ENCODE data around the gene OCLN.
"Not testable (repeated sequence)": the region's sequence is repeated elsewhere in the genome, so short reads cannot be mapped to it uniquely, and the experiment has no call there.

Gene OCLN

DNA sequence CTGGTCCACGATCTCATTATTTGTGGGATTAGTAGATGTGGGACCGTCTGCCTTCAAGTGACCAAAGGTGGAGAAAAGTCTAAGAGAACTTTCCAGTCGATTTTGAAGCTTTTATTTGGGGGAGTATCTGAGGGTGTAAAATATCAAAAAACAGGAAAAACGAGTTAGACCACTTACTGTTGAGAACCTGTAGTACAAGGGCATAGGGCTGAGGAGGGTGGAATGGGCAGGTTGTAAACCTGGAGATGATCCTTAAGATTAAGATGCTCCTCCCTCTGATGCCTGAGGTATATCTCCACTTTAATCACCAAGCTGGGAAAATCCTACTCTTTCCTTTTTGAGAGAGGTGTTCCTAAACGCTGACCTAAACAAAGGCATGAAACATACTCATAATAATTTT is 35.4 kb downstream of the OCLN start:
- DNase-seq: no peak

DNA sequence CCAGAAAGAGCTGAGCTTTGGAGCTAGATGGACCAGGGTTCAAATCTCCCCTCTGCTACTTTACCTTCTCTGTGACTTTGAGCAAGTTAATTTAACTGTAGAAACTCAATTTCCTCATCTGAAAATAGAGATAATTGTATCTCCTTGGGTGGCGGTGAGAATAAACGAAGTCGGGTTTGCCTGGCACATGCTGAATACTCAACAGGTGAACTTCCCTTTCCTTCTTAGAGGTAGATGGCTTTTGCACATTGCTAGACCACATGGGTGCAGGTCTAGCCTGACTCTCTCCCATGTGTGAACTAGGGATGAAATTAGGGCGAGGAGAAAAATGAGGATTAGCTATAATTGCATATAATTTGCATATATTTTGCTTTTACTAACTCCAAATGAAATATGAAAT is 36.0 kb downstream of the OCLN start:
- DNase-seq: no peak

DNA sequence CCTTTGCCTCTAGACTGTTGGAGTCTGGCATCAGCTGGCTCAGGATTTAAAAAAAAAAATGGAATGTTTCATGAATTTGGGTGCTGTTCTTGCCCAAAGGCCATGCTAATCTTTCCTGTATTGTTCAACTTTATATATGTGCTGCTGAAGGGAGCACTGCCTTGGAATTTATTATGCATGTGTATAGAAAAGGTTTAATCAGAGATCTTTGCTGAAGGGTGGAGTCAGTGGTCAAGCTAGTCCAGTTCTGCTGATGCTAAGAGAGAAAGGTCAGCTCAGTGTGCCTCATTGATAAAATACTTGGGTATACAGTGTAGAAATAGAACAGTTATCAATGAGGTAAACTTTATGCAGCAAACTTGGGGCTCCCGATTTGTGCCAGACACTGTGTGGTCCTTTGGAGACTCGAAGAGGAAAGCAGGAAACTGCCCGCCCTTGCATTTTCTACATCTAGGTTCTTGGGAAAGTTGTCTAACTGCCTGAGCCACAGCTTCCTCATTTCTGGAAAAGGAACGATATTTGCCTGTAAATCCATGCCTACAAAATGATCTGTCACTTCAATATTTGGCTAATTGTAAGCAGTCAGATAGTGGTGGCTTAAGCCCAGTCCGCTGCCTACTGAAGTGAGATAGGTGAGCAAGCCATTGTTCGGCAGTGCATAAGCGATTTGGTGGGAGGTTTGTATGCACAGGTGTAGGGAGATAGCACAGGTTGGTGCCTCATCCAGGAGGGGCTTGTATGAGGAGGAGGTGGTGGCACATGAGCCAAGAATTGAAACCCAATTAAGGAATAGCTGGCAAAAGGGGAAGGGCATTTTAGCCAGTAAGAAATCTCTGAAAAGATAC is 38.2 kb downstream of the OCLN start:
- DNase-seq: no peak

DNA sequence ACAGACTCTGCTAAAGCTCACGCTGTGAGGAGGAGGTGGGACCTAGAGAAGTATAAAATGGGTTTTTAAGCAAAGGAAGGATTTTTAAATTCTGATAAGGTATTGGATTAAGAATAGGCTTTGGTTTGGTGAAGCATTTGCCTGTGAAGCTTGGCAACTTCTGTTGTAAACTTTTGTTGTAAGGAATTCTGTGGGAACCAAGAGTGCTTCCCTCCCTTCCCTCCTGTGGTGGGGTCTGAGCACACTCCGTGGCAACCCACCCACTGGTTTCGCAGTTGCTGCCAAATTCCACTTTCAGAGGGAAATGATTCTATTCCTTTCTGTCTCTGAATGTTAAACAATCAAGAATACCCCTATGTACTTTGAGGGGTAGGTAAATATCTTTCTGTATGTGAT is 38.8 kb downstream of the OCLN start:
- no peak for DNase-seq

DNA sequence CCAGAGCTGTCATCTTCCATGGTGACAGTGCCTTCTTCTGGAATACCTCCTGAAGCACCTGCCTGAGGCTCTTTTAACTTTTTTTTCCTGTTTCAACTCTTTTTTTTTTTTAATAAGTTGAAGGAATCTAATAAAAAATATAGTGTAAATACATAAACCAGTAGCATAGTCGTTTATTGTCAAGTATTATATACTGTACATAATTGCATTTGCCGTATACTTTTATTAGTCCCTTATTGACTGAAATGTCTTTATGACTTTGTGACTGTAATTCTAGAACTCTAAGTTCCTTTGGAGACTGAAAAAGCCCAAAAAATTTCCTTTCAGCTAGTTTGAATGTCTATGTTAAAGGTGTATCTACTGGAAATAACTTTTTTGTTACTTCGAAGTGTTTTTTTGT is 45.3 kb downstream of the OCLN start:
- not testable (repeated sequence) for DNase-seq

DNA sequence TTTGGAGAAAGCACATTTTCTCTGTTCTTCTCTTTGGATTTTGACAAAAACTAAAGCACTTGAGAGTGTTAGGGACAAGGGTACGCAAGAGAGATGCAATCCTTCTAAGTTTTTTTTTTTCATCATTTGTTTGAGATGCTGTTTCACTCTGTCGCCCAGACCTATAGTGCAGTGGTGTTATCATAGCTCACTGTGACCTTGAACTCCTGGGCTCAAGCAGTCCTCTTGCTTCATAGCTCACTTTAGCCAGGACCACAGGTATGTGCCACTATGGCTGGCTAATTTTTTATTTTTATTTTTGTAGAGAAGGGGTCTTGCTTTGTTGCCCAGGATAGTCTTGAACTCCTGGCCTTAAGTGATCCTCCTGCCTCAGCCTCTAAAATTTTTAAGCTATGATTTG is 46.1 kb downstream of the OCLN start:
- not testable (repeated sequence) for DNase-seq

DNA sequence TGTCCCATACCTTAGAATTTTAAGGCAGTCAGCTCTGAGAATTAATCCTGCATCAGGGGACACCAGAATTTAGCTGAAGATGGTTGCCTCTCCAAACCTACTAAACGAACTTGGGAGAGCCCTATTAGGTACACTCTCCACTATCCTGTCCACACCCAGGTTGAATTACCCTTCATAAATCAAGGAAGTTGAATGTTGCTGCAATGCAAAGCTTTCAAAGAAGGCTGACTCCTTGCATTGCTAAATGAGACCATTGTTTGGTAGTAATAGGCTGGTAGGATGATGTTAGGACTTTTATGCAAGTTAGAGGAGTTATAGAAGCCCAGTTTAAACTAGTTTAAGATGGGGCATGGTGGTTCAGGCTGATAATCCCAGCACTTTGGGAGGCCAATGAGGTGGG is 48.8 kb downstream of the OCLN start:
- DNase-seq: not testable (repeated sequence)

DNA sequence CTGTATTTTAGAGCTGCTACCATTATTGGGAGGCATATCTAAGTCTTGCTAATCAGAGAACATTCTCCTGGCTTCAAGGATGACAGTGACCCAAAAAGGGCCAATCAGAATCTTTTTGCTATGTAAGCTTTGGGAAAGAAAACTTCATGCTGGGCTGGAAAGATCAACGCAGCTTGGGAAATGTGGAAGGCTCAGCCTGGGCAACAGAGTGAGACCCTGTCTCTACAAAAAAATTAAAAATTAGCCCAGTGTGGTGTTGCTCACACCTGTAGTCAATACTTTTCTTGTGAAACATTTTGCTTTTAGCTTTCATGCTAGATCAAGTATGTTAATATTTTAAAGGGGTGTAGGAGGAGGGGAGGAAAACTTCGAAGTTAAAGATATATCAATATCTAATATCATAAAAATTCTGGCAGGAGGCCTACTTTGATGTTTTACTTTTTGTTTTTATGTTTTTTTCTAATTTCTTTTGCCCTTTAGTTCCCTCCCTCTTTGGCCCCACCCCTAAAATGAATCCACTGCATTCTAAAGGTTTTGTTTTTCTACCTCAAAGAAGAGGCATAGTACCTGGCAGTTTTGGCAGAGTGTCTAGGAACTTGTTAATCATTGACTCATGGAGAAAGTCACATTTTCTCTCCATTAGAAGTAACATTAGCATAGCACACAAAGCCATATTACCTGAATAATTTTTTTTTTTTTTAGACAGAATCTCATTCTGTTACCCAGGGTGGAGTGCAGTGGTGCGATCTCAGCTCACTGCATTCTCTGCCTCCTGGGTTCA is 50.4 kb downstream of the OCLN start:
- not testable (repeated sequence) for DNase-seq

DNA sequence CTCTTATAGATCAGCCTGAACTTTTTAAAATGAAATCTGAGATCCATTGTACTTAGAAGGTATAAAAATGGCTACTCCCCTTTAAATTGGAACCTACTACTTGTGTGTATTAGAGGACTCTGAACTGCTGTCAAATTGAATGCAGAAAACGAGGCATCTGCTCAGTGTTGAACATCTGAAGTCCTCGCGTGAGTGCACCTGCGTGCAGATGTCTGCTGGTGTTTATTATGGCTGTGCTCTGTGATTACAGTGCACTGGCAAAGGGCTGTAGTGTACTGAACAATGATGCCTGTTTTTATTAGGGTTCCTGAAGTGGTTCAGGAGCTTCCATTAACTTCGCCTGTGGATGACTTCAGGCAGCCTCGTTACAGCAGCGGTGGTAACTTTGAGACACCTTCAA is 52.0 kb downstream of the OCLN start:
- DNase-seq: not testable (repeated sequence)

DNA sequence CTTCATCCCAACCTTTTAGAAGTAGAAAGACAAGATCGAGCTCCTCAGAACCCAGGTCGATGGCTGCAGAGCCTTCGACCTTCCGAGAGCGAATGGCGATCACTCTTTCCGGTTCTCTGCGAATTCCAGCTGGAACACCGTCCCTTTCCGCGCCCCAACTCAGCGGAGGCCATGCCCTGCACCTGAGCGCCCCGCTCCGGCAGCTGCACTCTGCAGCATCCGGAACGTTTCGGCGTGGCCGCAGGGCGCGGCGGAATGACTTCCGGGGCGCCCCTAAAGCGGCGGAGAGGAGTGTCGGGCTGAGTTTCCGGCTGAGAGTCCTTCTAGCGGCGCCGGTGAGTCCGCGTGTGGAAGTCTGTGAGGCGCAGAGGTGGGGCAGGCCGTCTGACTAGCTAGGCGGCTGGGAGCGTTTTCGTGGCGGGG is 67.3 kb downstream of the OCLN start, which contains the start of gene GTF2H2C:
GTF2H2C (plus strand) TSS at position 284 of the 423 bp plus-strand sequence. CDS start 4,942 bp downstream, outside the sequence.
- peak; percentile 68 for DNase-seq

DNA sequence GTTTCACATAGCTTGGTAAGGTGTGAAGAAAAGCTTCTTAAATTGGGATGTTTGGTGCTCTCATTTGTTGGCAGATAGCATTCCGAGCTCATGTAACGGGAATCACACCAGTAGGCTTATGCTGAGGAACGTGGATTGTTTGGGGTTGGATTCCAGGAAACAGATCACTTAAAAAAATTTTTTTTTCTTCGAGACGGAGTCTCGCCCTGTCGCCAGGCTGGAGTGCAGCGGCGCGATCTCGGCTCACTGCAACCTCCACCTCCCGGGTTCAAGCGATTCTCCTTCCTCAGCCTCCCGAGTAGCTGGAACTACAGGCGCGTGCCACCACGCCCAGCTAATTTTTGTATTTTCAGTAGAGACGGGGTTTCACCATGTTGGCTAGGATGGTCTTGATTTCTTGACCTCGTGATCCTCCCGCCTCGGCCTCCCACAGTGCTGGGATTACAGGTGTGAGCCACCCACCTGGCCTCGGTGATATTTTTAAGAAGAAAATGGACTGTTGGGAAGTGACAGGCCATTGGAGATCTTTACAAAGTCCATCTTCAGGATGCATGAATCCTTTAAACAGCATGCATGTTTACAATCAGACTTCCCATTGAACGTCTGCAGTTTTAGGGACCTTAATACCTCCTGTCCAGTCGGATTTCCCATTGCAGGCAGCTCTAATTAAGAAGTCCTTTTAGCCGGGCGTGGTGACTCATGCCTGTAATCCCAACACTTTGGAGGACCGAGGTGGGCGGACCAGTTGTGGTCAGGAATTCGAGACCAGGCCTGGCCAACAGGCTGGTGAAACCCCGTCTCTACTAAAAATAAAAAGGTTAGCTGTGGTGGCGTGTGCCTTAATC is 68.2 kb downstream of the OCLN start:
- not testable (repeated sequence) for DNase-seq

DNA sequence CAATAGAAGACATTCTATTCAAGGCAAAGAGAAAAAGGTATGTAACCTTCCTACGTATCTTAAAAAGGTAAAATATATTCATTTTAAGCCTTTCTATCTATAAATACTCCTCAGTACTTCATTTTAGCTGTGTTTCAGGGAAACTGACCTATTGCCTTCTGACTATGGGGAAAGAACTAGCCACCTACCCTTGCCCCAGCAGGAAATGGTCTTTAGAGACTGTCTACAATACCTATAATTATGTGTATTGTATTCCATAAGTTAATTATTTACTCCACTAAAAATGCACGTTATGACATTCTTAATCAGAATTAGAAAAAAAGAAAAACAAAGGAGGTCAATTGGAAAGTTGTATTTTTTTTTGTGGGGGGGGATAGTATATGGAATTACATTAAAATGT is 73.6 kb downstream of the OCLN start:
- not testable (repeated sequence) for DNase-seq

DNA sequence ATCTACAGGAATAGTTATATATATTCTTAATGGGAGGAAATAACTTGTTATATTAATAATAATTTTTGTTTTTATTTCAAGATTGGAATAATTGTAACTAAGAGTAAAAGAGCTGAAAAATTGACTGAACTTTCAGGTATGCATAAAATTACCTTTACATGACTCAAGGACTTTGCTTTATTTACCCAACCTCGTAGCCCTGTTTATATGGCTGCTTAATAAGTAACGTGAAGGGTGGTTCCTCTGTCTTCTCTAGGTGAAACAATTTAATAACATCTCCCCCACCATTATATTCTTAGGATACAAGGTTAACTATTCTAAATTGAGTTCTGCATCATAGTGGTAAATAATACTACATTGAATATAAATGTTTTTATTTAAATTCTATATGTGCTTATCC is 75.5 kb downstream of the OCLN start:
- not testable (repeated sequence) for DNase-seq

DNA sequence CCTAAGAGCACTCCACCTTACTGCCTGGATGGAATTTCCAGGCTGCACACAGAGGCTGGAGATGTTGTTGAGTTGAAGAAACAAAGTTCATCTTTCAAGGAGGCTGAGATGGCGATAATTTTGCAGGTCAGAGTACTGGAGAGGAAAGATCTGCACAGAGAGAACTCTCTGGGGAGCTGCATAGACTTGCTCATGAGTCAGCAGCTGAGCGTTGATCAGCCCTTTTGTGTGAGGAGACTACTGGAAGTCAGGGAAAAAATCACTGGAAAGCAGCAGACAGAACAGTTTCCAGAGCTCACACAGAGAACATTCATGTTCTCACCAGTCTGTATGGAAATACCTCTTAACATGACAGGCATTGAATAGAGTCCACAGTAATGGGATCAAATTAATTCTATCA is 90.8 kb downstream of the OCLN start:
- DNase-seq: not testable (repeated sequence)

DNA sequence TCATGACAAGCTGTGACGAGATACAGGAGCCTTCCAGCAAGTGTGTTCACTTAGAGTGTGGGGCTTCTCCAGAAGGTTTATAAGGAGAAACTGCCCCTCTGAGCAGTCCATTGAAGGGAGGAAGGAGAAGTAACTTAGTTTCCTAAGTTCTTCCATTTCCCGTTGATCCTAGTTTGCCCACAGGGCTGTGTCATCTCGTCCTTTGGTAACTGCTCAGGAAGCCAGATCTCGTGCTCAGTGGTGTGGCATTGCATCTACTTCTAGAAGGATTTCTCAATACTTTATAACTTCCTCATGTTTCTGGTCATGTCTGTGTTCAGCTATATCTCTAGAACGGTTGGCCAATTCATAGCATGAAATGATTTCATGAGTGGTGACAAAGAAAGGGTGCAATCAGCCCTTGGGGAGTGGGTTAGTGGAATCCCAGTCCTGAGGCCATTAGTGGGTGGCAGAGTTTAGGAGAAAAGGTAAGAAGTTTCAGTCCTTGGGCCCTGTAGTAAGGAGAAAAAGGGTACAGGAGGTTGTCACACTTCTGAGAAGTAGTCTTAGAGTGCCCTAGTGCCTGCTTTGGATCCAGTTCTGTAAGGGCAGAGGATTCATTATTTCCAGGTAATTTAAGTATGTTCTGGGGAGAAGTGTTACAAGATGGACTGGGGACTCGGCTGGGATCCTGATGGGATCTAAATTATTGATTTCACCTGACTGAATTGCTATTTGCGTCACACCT is 103.7 kb downstream of the OCLN start:
- not testable (repeated sequence) for DNase-seq

DNA sequence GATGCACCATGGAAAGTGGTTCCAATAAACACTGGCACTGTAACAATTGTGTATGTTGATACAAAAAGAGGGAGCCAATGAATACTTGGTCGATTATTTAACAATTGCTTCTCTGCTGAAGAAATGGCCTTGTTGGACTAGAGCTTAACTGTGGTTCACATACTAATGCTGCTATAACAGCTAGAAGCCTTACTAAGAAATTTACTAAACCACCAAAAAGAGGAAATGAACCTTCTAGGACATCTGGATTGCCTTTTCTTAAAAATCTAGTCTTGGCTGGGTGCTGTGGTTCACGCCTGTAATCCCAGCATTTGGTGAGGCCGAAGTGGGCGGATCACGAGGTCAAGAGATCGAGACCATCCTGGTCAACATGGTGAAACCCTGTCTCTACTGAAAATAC is 109.4 kb downstream of the OCLN start:
- not testable (repeated sequence) for DNase-seq

DNA sequence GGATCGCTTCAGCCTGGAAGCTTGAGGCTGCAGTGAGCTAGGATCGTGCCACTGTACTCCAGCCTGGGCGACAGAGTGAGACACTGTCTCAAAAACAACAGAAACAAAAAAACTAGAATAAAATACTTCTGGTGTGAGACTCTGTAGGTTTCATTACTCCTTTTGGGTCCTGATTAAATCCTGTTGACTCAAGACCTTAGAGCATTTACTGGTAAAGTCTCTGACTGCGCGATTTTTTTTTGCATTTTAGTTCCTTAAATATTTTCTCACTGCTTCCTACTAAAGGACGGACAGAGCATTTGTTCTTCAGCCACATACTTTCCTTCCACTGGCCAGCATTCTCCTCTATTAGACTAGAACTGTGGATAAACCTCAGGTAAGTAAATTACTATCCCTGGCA is 114.2 kb downstream of the OCLN start:
- DNase-seq: not testable (repeated sequence)
